ENCODE data around the gene SNX20. TPM values are rescaled to one million over a fixed set of nuclear protein-coding genes. Genes with fewer than 3 reads are reported as not detected.

Gene SNX20
- total RNA-seq, 1 experiment from 2014 or later: not detected

DNA sequence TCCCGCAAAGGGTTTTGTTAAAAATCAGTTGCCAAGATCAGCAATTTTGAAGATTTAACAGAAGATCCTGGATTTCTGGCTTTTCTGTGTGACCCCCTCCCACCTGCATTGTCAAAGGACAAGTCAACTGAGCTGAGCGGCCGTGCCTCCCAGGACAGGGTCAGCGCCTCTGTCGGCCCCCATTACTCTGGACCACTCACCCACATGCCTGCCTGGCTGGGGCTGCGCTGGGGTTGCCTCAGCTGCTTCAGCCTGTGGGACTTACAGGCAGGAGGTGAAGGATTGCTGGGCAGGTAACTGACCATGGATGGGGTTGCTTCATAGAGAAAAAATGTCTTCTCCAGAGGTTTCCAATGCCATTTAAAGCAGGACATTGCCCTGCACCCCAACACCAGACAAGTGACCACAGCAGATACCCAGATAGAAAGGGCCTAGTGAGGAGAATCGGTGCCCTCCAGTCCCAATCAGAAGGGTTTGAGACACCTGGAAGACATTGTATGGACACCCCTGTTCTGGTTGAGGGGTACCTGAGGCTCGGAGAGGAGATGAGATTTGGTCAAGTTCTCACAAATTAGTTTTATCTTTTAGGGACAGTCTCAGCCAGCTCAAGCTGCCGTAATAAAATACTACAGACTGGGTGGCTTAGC, 52.8 kb downstream of the SNX20 start:
- TF ChIP-seq CTCF (conservative IDR thresholded peaks at IDR 0.05): no peak
- Histone ChIP-seq H2BK120ac (ENCODE audit: low read depth, low read length, poor library complexity, severe bottlenecking) (no peak overlapping the region), H3K4ac (ENCODE audit: low read depth, low read length) (no peak overlapping the region), H3K23me2 (ENCODE audit: insufficient read length, low read depth, low read length, poor library complexity, severe bottlenecking) (no peaks in the 10 kb centered on the region), H3K23ac (ENCODE audit: insufficient read length, low read depth, low read length) (no peak overlapping the region), H3K56ac (ENCODE audit: insufficient read length, low read depth, low read length) (no peak overlapping the region), H3K4me2 (ENCODE audit: insufficient read depth, insufficient read length, low read length) (no peak overlapping the region), H2BK20ac (ENCODE audit: low read depth, low read length, poor library complexity, severe bottlenecking) (no peak overlapping the region), H3K9me3 (ENCODE audit: control insufficient read depth, low read depth, low read length) (no peaks in the 10 kb centered on the region), H4K91ac (ENCODE audit: insufficient read length, low read depth, low read length) (no peak overlapping the region), H4K5ac (ENCODE audit: insufficient read length, low read depth, low read length) (no peak overlapping the region), H2AK5ac (ENCODE audit: insufficient read length, low read length) (no peak overlapping the region), H3K4me1 (ENCODE audit: insufficient read depth, low read length) (no peaks in the 10 kb centered on the region), H4K20me1 (ENCODE audit: control insufficient read depth, insufficient read depth, insufficient read length) (no peaks in the 10 kb centered on the region), H3K27me3 (ENCODE audit: insufficient read depth, low read length) (no peaks in the 10 kb centered on the region), H3K79me2 (ENCODE audit: insufficient read depth, low read length) (no peaks in the 10 kb centered on the region), H3K79me1 (ENCODE audit: insufficient read depth, low read depth, low read length, poor library complexity, severe bottlenecking) (no peaks in the 10 kb centered on the region), H2BK15ac (ENCODE audit: low read depth, low read length) (no peak overlapping the region), H2BK5ac (ENCODE audit: insufficient read length, low read length) (no peak overlapping the region), H2BK12ac (ENCODE audit: insufficient read length, low read depth, low read length) (no peak overlapping the region), H4K8ac (replicated peaks; ENCODE audit: insufficient read length, low read depth, low read length) (no peak overlapping the region), H3T11ph (ENCODE audit: low read length) (no peak overlapping the region), H3K27ac (ENCODE audit: insufficient read length, low read depth, low read length) (no peak overlapping the region), H3K14ac (ENCODE audit: insufficient read depth, low read length) (no peak overlapping the region), H3K18ac (ENCODE audit: insufficient read length, low read depth, low read length) (no peak overlapping the region), H2AFZ (ENCODE audit: low read length) (no peak overlapping the region), H3K9ac (ENCODE audit: extremely low read depth, insufficient read length, low read length) (no peak overlapping the region)
- no CpG with 5 or more reads among the region's 9 CpGs for WGBS (ENCODE audit: extremely low coverage, insufficient read length, low lambda C conversion rate)
- no peak overlapping the region for H3K4me3 Mint-ChIP-seq
- H3K27me3 Mint-ChIP-seq (ENCODE audit: low read depth): no peaks in the 10 kb centered on the region; the same call in 1 of the 2 replicates
- H3K27ac Mint-ChIP-seq: peak overlapping the region in 1 of 3 experiments; percentile 25; a peak in 1 of 7 replicates
- no peak for DNase-seq
- no peaks in the 10 kb centered on the region for H3K9me3 Mint-ChIP-seq
- H3K4me1 Mint-ChIP-seq: peaks cover 0 to 4% of the 10 kb centered on the region in 2 experiments; a peak in 1 of 4 replicates
- H3K36me3 Mint-ChIP-seq (ENCODE audit: insufficient read depth in 1 of 3, low read depth in 3 of 3): no peaks in the 10 kb centered on the region

Data from H9 (cell line).